GM21423 (cell line): Measurements from ENCODE around the gene MME.
"Not testable (repeated sequence)": the region's sequence is repeated elsewhere in the genome, so short reads cannot be mapped to it uniquely, and the experiment has no call there.

Experiments
- ATAC-seq: cut with Tn5 transposase; IDR thresholded peaks from one replicate; pipeline ENCODE4 v1.9.1; 2021; ENCODE audit warnings: mild to moderate bottlenecking, moderate library complexity; ENCODE audit not compliant: unreplicated experiment

The MME gene

DNA sequence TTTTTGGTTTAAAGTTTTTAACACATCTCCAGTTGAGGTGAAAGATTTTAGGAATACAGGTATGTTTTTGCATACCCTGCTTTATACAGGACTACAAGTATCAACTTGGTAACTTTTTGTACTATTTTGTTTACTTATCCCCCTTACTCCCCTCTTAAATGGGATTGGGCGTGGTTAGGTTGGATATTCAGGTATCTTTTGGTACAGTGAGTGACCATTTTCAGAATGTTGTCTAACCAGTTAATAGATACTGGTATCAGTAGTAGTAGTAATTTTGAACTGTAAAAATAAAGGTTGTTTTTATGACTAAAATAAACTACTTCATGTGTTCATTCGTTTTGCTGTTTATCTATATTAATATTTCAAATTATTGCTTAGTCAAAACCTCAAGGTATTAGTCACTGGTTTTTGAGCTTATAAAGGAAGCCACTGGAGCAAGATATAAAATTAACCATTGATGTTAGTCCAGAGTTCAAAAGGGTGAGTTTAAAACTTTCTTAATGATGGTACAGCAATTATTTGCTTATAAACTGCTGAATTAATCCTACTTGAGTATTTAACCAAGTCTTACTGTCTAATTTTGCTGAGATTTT, 3.3 kb downstream of the MME start:
- ATAC-seq, result no peak

GRCh38 chr3:155084567-155084966, 4.4 kb downstream of the MME start:
- ATAC-seq, result no peak

- no peak for ATAC-seq
These were observed 5.9 kb downstream of the MME start for GRCh38 chr3:155086051-155086450.

- no peak for ATAC-seq
These were observed 8.7 kb downstream of the MME start for GRCh38 chr3:155088706-155089345.

DNA sequence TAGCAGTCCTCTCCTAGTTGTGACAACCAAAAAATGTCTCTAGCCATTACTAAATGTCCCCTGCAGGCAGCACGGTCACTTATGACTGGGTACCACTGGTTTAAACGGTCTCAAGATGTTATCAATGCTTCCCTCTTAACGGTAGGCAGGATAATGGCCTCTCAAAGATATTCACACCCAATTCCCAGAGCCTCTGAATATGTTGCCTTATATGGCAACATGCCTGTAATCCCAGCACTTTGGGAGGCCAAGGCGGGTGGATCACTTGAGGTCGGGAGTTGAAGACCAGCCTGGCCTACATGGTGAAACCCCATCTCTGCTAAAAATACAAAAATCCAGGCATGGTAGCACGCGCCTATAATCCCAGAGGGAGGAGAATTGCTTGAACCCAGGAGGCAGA, 9.4 kb downstream of the MME start:
- no peak for ATAC-seq

DNA sequence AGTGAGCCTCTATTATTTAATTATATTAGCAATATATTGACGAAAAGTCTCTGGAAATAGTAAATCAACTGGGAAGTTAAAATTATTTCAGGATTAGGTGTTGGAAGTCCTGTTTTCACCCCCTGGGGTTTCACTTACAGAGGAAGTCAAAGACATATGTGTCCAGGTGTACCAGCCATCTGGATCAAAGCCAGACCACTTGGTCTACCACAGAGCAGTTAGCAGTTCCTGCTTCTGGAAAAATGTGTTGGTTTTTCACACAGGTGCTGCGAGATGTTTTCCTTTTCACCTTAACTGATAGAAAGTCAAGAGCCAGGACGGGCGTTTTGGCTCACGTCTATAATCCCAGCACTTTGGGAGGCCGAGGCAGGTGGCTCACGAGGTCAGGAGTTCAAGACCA, 13.1 kb downstream of the MME start:
- no peak for ATAC-seq

DNA sequence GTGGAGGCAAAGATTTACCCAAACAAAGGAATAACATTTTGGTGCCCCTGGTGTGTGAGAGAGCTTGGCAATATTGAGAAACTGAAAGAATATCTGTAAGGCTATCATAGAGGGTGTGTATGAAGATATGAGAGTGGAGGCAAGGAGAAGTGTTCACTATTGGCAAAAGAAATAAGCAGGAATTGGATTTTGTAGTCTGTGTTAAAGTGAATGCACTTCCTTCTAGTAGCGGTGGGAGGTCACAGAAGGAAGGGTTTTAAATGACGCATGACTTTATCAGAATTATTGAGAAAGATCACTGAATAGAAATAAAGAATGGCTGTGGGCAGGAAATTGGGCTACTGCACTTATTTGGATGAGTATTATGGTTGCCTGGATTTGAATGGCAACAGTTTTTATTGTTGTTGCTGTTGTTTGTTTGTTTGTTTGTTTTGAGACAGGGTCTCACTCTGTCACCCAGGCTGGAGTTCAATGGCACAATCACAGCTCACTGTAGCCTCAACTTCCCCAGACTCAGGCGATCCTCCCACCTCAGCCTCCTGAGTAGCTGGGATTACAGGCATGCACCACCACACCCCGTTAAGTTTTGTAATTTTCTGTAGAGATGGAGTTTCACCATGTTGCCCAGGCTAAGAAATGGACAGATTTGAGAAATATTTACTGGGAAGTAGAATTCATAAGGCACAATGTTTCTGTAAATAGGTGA, 16.3 kb downstream of the MME start:
- no peak for ATAC-seq

- no peak for ATAC-seq
These were observed 16.9 kb downstream of the MME start for GRCh38 chr3:155097009-155097349.

DNA sequence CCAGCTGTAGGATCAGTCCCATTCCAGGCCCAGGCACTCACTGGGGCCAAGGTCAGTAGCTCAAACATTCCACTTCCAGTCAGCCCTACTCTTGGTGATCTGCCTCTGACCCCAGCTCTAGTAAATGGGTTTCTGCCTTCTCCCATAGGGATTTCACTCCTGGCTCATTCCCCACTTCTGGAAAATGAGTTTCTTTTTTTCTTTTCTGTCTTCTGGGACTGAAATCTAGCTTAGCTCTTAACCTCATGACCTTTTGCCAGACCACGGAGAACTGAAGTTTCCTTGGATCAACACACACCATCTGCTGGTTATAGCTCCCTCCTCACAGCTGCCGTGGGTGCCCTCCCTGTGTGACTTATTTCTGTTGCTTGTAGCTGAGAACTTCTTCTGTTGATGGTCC, 21.3 kb downstream of the MME start:
- no peak for ATAC-seq

- no peak for ATAC-seq
These were observed 22.2 kb downstream of the MME start for GRCh38 chr3:155102329-155102728.

DNA sequence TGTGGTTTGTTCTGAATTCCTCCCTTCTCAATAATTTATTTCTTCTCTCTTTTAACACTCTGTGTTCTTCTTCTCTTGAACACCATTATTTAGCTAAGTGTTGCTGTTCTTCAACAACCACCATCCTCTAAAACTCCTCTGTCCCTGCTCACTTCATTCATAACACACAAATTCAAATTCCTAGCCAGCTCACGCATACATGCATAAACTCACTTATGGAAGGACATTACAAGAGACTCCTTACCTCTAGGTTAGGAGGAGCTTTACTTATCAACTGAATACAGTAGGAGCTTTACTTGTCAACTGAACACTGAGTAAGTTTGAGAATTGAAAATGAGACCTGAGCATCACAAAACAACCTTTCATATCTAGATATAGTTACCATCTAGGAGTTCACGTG, 23.6 kb downstream of the MME start:
- ATAC-seq, result no peak

GRCh38 chr3:155106119-155106518, 26.0 kb downstream of the MME start:
- ATAC-seq, result no peak

DNA sequence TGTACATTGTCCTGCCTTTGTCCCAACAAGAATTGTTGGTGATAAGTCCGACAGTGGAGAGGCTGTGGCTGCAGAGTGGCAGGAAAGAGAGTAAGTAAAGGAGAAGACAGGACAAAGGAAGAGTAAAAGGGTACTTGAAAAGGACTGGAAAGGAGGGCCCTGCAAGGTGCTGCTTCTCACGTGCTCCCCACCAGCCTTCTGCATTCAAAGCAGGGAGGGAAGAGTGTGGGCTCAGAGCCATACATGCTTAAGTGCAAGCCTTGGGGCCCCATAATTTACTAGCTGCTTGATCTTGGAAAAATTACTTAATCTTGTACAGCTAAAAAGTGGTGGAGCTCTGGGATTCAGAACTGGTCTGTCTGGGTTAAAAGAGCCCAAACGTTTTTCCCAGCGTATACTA, 29.9 kb downstream of the MME start:
- ATAC-seq, result no peak

DNA sequence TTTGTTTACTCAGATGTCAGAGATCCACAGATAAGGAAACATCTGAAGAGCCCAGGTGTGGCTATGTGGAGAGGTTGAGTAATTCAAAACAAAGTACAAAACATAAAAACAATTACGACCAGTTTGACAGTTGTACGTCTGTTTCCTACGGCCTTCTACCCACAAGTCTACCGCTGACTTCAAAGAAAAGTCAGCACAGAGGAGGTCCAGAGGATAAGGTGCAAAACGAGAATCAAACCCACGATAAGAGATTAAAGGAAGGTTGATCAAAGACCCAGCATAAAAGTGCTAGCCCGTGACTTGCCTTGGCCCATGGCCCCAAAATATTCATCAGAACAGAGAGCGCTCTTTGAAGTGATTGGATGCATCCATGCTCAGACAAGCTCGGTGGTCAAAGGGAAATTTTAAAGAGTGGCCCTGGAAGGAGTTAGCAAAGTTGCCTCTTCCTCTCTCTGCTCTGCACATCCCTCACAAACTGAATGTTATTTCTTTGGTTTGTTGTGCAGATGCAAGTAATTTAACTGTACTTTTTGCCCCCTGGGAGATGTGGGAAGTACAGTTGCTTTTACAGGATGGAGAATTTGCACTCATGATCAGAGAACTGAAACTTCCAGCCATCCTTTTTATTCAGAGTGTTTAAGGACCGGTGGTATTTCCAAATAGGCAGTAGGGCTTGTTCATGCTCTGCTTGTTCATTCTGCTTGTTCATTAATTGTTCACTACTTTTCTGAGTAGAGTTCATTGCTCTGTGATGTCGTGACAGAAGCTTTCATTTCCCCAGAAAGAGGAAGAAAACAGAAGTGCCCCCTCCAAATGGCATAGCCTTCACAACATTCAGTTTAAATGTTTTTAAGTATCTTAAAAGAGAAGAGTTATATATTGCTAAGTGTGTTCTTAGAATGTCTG, 31.1 kb downstream of the MME start:
- no peak for ATAC-seq

GRCh38 chr3:155111971-155112370, 31.9 kb downstream of the MME start:
- ATAC-seq, result no peak

GRCh38 chr3:155112661-155113389, 32.7 kb downstream of the MME start:
- ATAC-seq, result no peak

- not testable (repeated sequence) for ATAC-seq
These were observed 44.6 kb downstream of the MME start for GRCh38 chr3:155124745-155125144.

DNA sequence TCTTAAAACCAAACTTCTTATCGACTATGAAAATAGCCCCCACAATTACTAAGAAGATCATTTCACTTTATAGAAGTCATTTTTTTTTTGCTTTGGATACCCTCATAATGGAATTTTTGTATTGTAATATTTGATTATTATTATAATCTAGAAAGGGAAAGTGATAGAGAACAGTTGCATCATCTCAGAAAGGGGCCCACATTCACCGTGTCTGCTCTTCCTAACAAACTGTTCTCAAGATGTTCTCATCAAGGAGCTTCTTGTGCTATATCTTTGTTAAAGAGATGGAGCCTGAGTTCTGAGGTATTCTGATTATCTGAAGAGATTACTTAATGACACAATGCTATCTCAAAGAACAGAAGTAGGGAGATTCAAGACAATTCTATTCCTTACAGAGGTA, 49.3 kb downstream of the MME start:
- ATAC-seq, result no peak

GRCh38 chr3:155130001-155130400, 49.9 kb downstream of the MME start:
- ATAC-seq, result no peak

- peak; percentile 58 for ATAC-seq
These were observed 51.0 kb downstream of the MME start for GRCh38 chr3:155131104-155131503.

GRCh38 chr3:155134311-155134710, 54.2 kb downstream of the MME start:
- not testable (repeated sequence) for ATAC-seq
